Measurements from ENCODE around the gene CYBC1.

DNA sequence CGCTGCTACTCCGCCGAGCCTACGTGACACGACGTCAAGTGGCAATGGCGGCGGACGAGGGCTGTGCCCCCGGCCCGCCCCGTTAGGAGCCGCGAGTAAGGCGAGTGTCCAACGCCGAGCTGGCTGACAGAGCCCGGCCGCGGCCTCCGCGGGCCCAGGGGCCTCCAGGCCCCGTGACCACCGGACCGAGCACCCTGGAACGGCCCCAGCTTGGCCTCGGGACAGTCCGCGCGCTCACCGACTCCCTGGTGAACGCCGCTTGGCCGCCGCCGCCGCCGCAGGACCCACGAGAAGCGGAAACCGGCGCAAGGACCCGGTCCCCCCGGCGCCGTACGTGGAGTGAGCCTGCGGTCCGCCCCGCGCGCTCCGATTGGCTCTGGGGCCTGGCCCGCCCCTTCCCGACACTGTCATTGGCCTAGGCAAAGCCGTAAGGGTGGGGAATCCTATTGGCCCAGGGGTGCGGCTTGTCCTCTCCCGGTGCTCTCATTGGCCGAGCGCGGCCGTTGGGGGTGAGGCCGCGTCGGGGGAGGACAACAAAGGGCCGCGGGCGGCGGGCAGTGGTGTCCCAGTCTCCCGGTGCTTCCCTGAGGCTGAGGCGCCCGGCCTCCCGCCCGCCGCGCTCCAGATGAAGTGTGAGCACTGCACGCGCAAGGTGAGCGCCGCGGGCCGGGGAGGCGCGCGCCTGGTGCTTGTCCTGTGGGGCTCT lies 7.8 kb upstream of the CYBC1 start, which contains the start of gene NARF:
- TF ChIP-seq, protein P1, sequence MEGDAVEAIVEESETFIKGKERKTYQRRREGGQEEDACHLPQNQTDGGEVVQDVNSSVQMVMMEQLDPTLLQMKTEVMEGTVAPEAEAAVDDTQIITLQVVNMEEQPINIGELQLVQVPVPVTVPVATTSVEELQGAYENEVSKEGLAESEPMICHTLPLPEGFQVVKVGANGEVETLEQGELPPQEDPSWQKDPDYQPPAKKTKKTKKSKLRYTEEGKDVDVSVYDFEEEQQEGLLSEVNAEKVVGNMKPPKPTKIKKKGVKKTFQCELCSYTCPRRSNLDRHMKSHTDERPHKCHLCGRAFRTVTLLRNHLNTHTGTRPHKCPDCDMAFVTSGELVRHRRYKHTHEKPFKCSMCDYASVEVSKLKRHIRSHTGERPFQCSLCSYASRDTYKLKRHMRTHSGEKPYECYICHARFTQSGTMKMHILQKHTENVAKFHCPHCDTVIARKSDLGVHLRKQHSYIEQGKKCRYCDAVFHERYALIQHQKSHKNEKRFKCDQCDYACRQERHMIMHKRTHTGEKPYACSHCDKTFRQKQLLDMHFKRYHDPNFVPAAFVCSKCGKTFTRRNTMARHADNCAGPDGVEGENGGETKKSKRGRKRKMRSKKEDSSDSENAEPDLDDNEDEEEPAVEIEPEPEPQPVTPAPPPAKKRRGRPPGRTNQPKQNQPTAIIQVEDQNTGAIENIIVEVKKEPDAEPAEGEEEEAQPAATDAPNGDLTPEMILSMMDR (IDR thresholded peaks at IDR 0.05), result no peak
- TF ChIP-seq POLR2A (IDR thresholded peaks at IDR 0.05), result peak; percentile 80

Data from testis (tissue), 2 donors.